Activated CD8-positive, alpha-beta T cell treated with anti-CD3 and anti-CD28 coated beads for 36 hours (primary cell): ENCODE data around the gene MGAT4A. TPM values are rescaled to one million over a fixed set of nuclear protein-coding genes. Genes with fewer than 3 reads are reported as not detected.

Experiments used
- ATAC-seq: fragments of 200-7000 bp; cut with Tn5 transposase; one replicate; pipeline ENCODE4 v1.10.0; 2021; ENCODE audit warnings: mild to moderate bottlenecking, moderate library complexity
- CTCF ChIA-PET: fragments of 350-600 bp; sonication (Branson Sonifier 250); formaldehyde crosslinking; loops from one replicate; lab custom pipeline; 2021; ENCODE audit warnings: antibody characterized with exemption; lab: Charles Lee
- POLR2A ChIA-PET: fragments of 350-600 bp; sonication (Branson Sonifier 250); formaldehyde crosslinking; loops from one replicate; lab custom pipeline; 2021; ENCODE audit warnings: antibody characterized with exemption; lab: Charles Lee
- DNase-seq: peaks from one replicate; pipeline ENCODE4 v3.0.0-alpha.2; 2020
- H3K27ac Mint-ChIP-seq: one replicate; pipeline ENCODE4 v1.8.0; 2021; ENCODE audit warnings: mild to moderate bottlenecking, mixed read lengths
- H3K27me3 Mint-ChIP-seq: one replicate; pipeline ENCODE4 v1.8.0; 2021; ENCODE audit warnings: mixed read lengths
- H3K36me3 Mint-ChIP-seq: one replicate; pipeline ENCODE4 v1.8.0; 2021; ENCODE audit warnings: low read depth, mixed read lengths
- H3K4me1 Mint-ChIP-seq: one replicate; pipeline ENCODE4 v1.8.0; 2021; ENCODE audit warnings: low read depth, mixed read lengths
- H3K4me3 Mint-ChIP-seq: one replicate; pipeline ENCODE4 v1.8.0; 2021; ENCODE audit warnings: mild to moderate bottlenecking, moderate library complexity, mixed read lengths
- H3K9me3 Mint-ChIP-seq: one replicate; pipeline ENCODE4 v1.8.0; 2021; ENCODE audit warnings: mixed read lengths
- intact Hi-C: fragments of 100-400 bp; cut with micrococcal nuclease; formaldehyde crosslinking; loops from one replicate; pipeline ENCODE4 v1.10.0; 2022
- total RNA-seq, 2 experiments: library from RNA; stranded (reverse); gene quantifications; one replicate each; pipeline ENCODE4 v1.2.3, GENCODE V29; 2021
- TF ChIP-seq, protein P1 (sequence below): fragments of 200-600 bp; IDR thresholded peaks from one replicate; pipeline ENCODE4 v1.8.0; 2022; ENCODE audit warnings: antibody characterized with exemption, mild to moderate bottlenecking

The MGAT4A gene
- total RNA-seq, 2 experiments from 2014 or later: 57.6 to 59.0 TPM

DNA sequence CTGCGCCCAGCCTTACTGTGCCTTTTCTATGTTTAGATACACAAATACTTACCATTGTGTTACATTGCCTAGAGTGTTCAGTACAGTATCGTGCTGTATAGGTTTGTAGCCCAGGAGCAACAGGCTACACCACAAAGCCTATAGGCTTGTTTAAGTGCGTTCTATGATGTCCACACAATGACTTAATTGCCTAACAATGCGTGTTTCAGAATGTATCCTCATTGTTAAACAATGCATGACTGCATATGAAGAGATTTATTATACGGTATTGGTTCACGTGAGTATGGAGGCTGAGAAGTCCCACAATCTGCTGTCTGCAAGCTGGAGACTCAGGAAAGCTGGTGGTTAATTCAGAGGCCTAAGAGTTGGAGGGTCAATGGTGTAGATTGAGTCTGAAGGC is 46.1 kb upstream of the MGAT4A start:
- no peak for DNase-seq
- Mint-ChIP-seq H3K27me3 (no peaks in the 10 kb centered on the region), H3K27ac (no peak overlapping the region), H3K4me1 (peaks cover 31% of the 10 kb centered on the region), H3K4me3 (no peak overlapping the region), H3K9me3 (peaks cover 8% of the 10 kb centered on the region), H3K36me3 (peaks cover 4% of the 10 kb centered on the region)
- POLR2A ChIA-PET: interaction anchor here (0.7 kb wide), 1 partner anchor 23 kb away, joined by 3 read pairs; no protein-coding TSS in a partner anchor
- ATAC-seq: no peak
- CTCF ChIA-PET: interaction anchor here (1.1 kb wide), 1 partner anchor 128 kb away, joined by 3 read pairs; no protein-coding TSS in a partner anchor
- TF ChIP-seq, protein P1, sequence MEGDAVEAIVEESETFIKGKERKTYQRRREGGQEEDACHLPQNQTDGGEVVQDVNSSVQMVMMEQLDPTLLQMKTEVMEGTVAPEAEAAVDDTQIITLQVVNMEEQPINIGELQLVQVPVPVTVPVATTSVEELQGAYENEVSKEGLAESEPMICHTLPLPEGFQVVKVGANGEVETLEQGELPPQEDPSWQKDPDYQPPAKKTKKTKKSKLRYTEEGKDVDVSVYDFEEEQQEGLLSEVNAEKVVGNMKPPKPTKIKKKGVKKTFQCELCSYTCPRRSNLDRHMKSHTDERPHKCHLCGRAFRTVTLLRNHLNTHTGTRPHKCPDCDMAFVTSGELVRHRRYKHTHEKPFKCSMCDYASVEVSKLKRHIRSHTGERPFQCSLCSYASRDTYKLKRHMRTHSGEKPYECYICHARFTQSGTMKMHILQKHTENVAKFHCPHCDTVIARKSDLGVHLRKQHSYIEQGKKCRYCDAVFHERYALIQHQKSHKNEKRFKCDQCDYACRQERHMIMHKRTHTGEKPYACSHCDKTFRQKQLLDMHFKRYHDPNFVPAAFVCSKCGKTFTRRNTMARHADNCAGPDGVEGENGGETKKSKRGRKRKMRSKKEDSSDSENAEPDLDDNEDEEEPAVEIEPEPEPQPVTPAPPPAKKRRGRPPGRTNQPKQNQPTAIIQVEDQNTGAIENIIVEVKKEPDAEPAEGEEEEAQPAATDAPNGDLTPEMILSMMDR: no peak
- intact Hi-C loops: no loop called here

DNA sequence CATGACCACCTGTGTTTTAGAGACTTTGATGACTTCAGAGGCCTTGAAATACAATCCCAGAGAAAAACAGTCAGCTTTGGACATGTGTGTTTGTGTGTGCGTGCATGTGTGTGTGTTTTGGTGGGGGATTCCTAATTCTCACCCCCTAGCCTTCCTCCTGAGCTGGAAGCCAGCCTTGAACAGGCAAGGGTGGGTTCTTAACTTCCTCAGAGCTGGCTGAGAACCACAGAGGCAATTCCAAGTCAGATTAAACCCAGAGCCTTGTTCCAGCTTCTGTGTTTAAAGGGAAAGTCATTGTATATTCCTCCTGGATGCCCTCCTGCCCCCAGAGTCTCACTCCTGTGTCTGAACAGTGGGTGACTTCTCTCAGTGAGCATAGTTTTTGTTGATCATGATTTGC is 45.2 kb upstream of the MGAT4A start:
- Mint-ChIP-seq H3K4me1 (peaks cover 40% of the 10 kb centered on the region), H3K9me3 (no peaks in the 10 kb centered on the region), H3K36me3 (no peaks in the 10 kb centered on the region), H3K27ac (peak overlapping the region; percentile 13), H3K27me3 (no peaks in the 10 kb centered on the region), H3K4me3 (no peak overlapping the region)
- POLR2A ChIA-PET: interaction anchor here (1.0 to 1.2 kb wide), 2 partner anchors 9 to 23 kb away, joined by 3 read pairs; no protein-coding TSS in a partner anchor
- no peak for ATAC-seq
- intact Hi-C loops: no loop called here
- no peak for DNase-seq
- CTCF ChIA-PET: interaction anchor here (0.6 to 1.2 kb wide), 2 partner anchors 8 to 127 kb away, joined by 3 to 4 read pairs; no protein-coding TSS in a partner anchor
- TF ChIP-seq, protein P1: no peak

DNA sequence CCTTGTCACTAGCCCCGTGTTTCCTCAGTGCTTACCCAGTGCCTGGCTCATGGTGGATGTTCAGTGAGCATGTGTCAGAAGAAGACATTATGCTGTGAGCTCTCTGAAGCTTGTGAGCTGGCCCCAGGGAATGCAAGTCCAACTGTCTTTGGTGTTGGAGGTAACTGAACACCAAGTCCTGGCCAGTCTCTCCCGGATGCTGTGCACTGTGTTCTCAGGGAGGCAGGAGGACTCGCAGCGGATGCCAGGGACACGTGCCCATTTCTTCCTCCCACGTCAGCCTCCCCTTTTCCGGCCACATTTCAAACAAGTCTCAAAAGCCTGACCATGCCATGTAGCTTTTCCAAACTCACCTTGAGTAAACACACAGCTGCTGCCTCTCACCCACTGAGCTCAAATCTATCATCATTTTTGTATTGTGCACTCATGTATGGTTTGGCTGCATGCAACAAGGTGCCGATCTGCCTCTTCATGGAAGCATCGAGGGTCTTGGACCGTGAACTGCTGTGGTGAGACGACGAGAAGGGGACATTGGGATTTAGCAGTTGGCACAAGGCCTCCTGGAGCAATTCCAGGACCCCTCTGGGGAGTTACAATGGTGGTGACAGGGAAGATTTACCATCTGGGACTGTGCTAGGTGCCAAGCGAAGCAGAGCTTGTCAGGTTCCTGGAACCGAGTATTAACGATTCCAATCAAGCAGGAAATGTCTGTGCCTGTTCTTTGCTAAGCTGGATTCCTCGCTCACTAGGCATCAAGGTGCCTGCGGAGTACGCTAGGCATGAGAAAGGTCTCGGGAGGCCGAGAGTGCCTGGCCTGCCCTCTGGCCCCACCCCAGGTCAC is 44.4 kb upstream of the MGAT4A start:
- ChIA-PET POLR2A (interaction anchor here (1.0 to 1.2 kb wide), 2 partner anchors 10 to 24 kb away, joined by 3 read pairs; no protein-coding TSS in a partner anchor), CTCF (interaction anchor here (0.6 to 1.2 kb wide), 3 partner anchors 7 to 257 kb away, joined by 3 to 4 read pairs (median 3); no protein-coding TSS in a partner anchor)
- H3K4me1 Mint-ChIP-seq: peaks cover 45% of the 10 kb centered on the region
- H3K4me3 Mint-ChIP-seq: no peak overlapping the region
- no peak overlapping the region for H3K27ac Mint-ChIP-seq
- no peaks in the 10 kb centered on the region for H3K27me3 Mint-ChIP-seq
- intact Hi-C loops: no loop called here
- no peaks in the 10 kb centered on the region for H3K9me3 Mint-ChIP-seq
- DNase-seq (no peak), ATAC-seq (no peak)
- TF ChIP-seq, protein P1: no peak
- H3K36me3 Mint-ChIP-seq: peaks cover 2% of the 10 kb centered on the region

DNA sequence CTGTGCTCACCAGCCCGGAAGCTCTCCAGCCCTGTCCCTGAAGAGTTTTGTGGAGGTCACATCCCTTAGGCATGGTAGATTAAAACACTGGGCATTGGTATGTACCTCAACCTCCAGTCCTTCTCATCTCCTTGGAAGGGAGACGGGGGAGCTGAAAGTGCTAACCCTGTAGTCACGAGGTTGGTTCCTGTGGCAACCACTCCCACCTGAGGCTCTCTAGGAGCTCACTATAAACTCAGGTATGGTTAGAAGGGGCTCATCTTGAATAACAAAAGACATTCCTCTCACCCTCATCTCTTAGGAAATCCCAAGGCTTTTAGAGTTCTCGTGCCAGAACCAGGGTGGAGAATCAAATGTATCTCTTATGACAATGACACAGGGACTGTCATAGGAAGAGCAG is 43.0 kb upstream of the MGAT4A start:
- DNase-seq (no peak), ATAC-seq (no peak)
- Mint-ChIP-seq H3K27ac (peak overlapping the region; percentile 98), H3K4me3 (no peak overlapping the region), H3K27me3 (no peaks in the 10 kb centered on the region), H3K36me3 (peaks cover 2% of the 10 kb centered on the region), H3K4me1 (peaks cover 56% of the 10 kb centered on the region), H3K9me3 (no peaks in the 10 kb centered on the region)
- CTCF ChIA-PET: interaction anchor here (0.9 to 1.6 kb wide), 6 partner anchors 17 to 124 kb away, joined by 3 to 4 read pairs (median 3); no protein-coding TSS in a partner anchor
- intact Hi-C loops: loop anchor here (5.0 kb wide), 2 partner anchors 53 to 117 kb away; no protein-coding TSS in a partner anchor
- POLR2A ChIA-PET: interaction anchor here (0.6 to 1.3 kb wide), 3 partner anchors 10 to 568 kb away, joined by 3 to 7 read pairs (median 3); no protein-coding TSS in a partner anchor
- TF ChIP-seq, protein P1: no peak
